IMR-90 (cell line): Measurements from ENCODE around the gene UTY.

ENCODE experiments used
- MAFK ChIP-seq: IDR thresholded peaks from 2 replicates; pipeline ENCODE4 v1.6.1; 2012; ENCODE audit warnings: low read depth, low read length, improper control_type of control experiment
- MAZ ChIP-seq: IDR thresholded peaks from 2 replicates; pipeline ENCODE4 v1.6.1; 2012; ENCODE audit warnings: low read depth, mild to moderate bottlenecking, low read length, improper control_type of control experiment, moderate library complexity, borderline replicate concordance
- POLR2A ChIP-seq: IDR thresholded peaks from 2 replicates; pipeline ENCODE4 v1.6.1; 2012; ENCODE audit warnings: mild to moderate bottlenecking, low read depth, low read length
- RAD21 ChIP-seq: IDR thresholded peaks from 2 replicates; pipeline ENCODE4 v1.6.1; 2012; ENCODE audit warnings: low read length, improper control_type of control experiment
- RFX5 ChIP-seq: IDR thresholded peaks from 2 replicates; pipeline ENCODE4 v1.8.0; 2012; ENCODE audit warnings: low read depth, mild to moderate bottlenecking, low read length, moderate library complexity
- TF ChIP-seq, protein P1 (sequence below): conservative IDR thresholded peaks from 2 replicates; pipeline ENCODE4 v1.5.1; 2012; ENCODE audit warnings: mild to moderate bottlenecking, low read depth, low read length, improper control_type of control experiment

DNA sequence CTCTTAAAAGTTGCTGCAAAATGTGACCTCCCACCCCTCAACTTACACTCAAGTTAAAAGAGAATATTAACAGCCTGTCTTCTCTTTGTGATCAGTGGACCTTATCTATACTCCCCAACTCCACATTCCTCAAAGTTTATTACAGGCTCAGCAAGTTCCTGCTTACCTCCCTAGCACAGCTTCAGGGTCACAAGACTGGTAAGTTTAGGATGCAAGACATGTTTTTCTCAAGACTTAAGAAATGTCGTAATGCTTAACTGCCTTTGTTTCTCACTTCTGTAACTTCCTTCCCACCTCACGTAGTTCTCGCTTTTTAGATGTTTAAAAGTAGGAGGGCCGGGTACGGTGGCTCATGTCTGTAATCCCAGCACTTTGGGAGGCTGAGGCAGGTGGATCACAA is 132.7 kb downstream of the UTY start:
- no peak for TF ChIP-seq POLR2A
- TF ChIP-seq, protein P1, sequence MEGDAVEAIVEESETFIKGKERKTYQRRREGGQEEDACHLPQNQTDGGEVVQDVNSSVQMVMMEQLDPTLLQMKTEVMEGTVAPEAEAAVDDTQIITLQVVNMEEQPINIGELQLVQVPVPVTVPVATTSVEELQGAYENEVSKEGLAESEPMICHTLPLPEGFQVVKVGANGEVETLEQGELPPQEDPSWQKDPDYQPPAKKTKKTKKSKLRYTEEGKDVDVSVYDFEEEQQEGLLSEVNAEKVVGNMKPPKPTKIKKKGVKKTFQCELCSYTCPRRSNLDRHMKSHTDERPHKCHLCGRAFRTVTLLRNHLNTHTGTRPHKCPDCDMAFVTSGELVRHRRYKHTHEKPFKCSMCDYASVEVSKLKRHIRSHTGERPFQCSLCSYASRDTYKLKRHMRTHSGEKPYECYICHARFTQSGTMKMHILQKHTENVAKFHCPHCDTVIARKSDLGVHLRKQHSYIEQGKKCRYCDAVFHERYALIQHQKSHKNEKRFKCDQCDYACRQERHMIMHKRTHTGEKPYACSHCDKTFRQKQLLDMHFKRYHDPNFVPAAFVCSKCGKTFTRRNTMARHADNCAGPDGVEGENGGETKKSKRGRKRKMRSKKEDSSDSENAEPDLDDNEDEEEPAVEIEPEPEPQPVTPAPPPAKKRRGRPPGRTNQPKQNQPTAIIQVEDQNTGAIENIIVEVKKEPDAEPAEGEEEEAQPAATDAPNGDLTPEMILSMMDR: no peak
- TF ChIP-seq RFX5: no peak
- no peak for TF ChIP-seq RAD21
- TF ChIP-seq MAZ: no peak
- no peak for TF ChIP-seq MAFK
